ENCODE results near the gene COL12A1.

Gene COL12A1

GRCh38 chr6:75235271-75235670, 29.4 kb upstream of the COL12A1 start:
- H3K9me3 ChIP-seq (ENCODE audit: insufficient read depth, low read length), result no peaks in the 10 kb centered on the region
- no peak overlapping the region for H3K4me3 ChIP-seq (ENCODE audit: insufficient read length, low read depth)
- no peak for TF ChIP-seq ZNF274 (IDR thresholded peaks at IDR 0.05; ENCODE audit: low read depth, low read length)
- no peak for TF ChIP-seq SUZ12 (IDR thresholded peaks at IDR 0.05; ENCODE audit: extremely low read depth, insufficient read depth, insufficient read length)
- no peak for TF ChIP-seq YY1 (IDR thresholded peaks at IDR 0.05; ENCODE audit: insufficient read depth, insufficient read length)
- no peaks in the 10 kb centered on the region for H3K27me3 ChIP-seq (ENCODE audit: insufficient read depth, insufficient read length)
- no peak for DNase-seq (ENCODE audit: low read depth, low spot score)
- H3K4me1 ChIP-seq (ENCODE audit: insufficient read depth, insufficient read length), result no peaks in the 10 kb centered on the region
- H3K9ac ChIP-seq (ENCODE audit: insufficient read length, low read depth), result no peak overlapping the region
- H3K36me3 ChIP-seq (ENCODE audit: insufficient read depth, insufficient read length, low read length), result peaks cover 30% of the 10 kb centered on the region

GRCh38 chr6:75234126-75234865, 28.4 kb upstream of the COL12A1 start:
- Histone ChIP-seq H3K36me3 (ENCODE audit: insufficient read depth, insufficient read length, low read length) (peaks cover 22% of the 10 kb centered on the region), H3K27me3 (ENCODE audit: insufficient read depth, insufficient read length) (no peaks in the 10 kb centered on the region), H3K4me3 (ENCODE audit: insufficient read length, low read depth) (no peak overlapping the region), H3K4me1 (ENCODE audit: insufficient read depth, insufficient read length) (no peaks in the 10 kb centered on the region), H3K9ac (ENCODE audit: insufficient read length, low read depth) (no peak overlapping the region), H3K9me3 (ENCODE audit: insufficient read depth, low read length) (no peaks in the 10 kb centered on the region)
- no peak for DNase-seq (ENCODE audit: low read depth, low spot score)
- TF ChIP-seq YY1 (IDR thresholded peaks at IDR 0.05; ENCODE audit: insufficient read depth, insufficient read length), result no peak
- TF ChIP-seq SUZ12 (IDR thresholded peaks at IDR 0.05; ENCODE audit: extremely low read depth, insufficient read depth, insufficient read length), result no peak
- no peak for TF ChIP-seq ZNF274 (IDR thresholded peaks at IDR 0.05; ENCODE audit: low read depth, low read length)

GRCh38 chr6:75233092-75233615, 27.3 kb upstream of the COL12A1 start:
- H3K27me3 ChIP-seq (ENCODE audit: insufficient read depth, insufficient read length), result no peaks in the 10 kb centered on the region
- H3K9ac ChIP-seq (ENCODE audit: insufficient read length, low read depth), result no peak overlapping the region
- no peaks in the 10 kb centered on the region for H3K4me1 ChIP-seq (ENCODE audit: insufficient read depth, insufficient read length)
- H3K4me3 ChIP-seq (ENCODE audit: insufficient read length, low read depth), result no peak overlapping the region
- peaks cover 14% of the 10 kb centered on the region for H3K36me3 ChIP-seq (ENCODE audit: insufficient read depth, insufficient read length, low read length)
- DNase-seq (ENCODE audit: low read depth, low spot score), result no peak
- no peaks in the 10 kb centered on the region for H3K9me3 ChIP-seq (ENCODE audit: insufficient read depth, low read length)
- TF ChIP-seq YY1 (IDR thresholded peaks at IDR 0.05; ENCODE audit: insufficient read depth, insufficient read length) (no peak), SUZ12 (IDR thresholded peaks at IDR 0.05; ENCODE audit: extremely low read depth, insufficient read depth, insufficient read length) (no peak), ZNF274 (IDR thresholded peaks at IDR 0.05; ENCODE audit: low read depth, low read length) (no peak)

GRCh38 chr6:75230484-75231325, 24.9 kb upstream of the COL12A1 start:
- H3K9ac ChIP-seq (ENCODE audit: insufficient read length, low read depth), result no peak overlapping the region
- no peaks in the 10 kb centered on the region for H3K36me3 ChIP-seq (ENCODE audit: insufficient read depth, insufficient read length, low read length)
- no peaks in the 10 kb centered on the region for H3K27me3 ChIP-seq (ENCODE audit: insufficient read depth, insufficient read length)
- DNase-seq (ENCODE audit: low read depth, low spot score), result no peak
- TF ChIP-seq YY1 (IDR thresholded peaks at IDR 0.05; ENCODE audit: insufficient read depth, insufficient read length) (no peak), SUZ12 (IDR thresholded peaks at IDR 0.05; ENCODE audit: extremely low read depth, insufficient read depth, insufficient read length) (no peak), ZNF274 (IDR thresholded peaks at IDR 0.05; ENCODE audit: low read depth, low read length) (no peak)
- no peak overlapping the region for H3K4me3 ChIP-seq (ENCODE audit: insufficient read length, low read depth)
- H3K9me3 ChIP-seq (ENCODE audit: insufficient read depth, low read length), result no peaks in the 10 kb centered on the region
- no peaks in the 10 kb centered on the region for H3K4me1 ChIP-seq (ENCODE audit: insufficient read depth, insufficient read length)

GRCh38 chr6:75224303-75224926, 18.6 kb upstream of the COL12A1 start:
- no peaks in the 10 kb centered on the region for H3K9me3 ChIP-seq (ENCODE audit: insufficient read depth, low read length)
- DNase-seq (ENCODE audit: low read depth, low spot score), result no peak
- H3K9ac ChIP-seq (ENCODE audit: insufficient read length, low read depth), result no peak overlapping the region
- H3K4me1 ChIP-seq (ENCODE audit: insufficient read depth, insufficient read length), result no peaks in the 10 kb centered on the region
- no peaks in the 10 kb centered on the region for H3K36me3 ChIP-seq (ENCODE audit: insufficient read depth, insufficient read length, low read length)
- H3K27me3 ChIP-seq (ENCODE audit: insufficient read depth, insufficient read length), result no peaks in the 10 kb centered on the region
- TF ChIP-seq SUZ12 (IDR thresholded peaks at IDR 0.05; ENCODE audit: extremely low read depth, insufficient read depth, insufficient read length) (no peak), YY1 (IDR thresholded peaks at IDR 0.05; ENCODE audit: insufficient read depth, insufficient read length) (no peak)
- no peak overlapping the region for H3K4me3 ChIP-seq (ENCODE audit: insufficient read length, low read depth)

GRCh38 chr6:75223428-75223827, 17.6 kb upstream of the COL12A1 start:
- H3K36me3 ChIP-seq (ENCODE audit: insufficient read depth, insufficient read length, low read length), result no peaks in the 10 kb centered on the region
- no peak for DNase-seq (ENCODE audit: low read depth, low spot score)
- no peak overlapping the region for H3K9ac ChIP-seq (ENCODE audit: insufficient read length, low read depth)
- no peak overlapping the region for H3K4me3 ChIP-seq (ENCODE audit: insufficient read length, low read depth)
- no peaks in the 10 kb centered on the region for H3K9me3 ChIP-seq (ENCODE audit: insufficient read depth, low read length)
- no peaks in the 10 kb centered on the region for H3K4me1 ChIP-seq (ENCODE audit: insufficient read depth, insufficient read length)
- no peaks in the 10 kb centered on the region for H3K27me3 ChIP-seq (ENCODE audit: insufficient read depth, insufficient read length)
- TF ChIP-seq SUZ12 (IDR thresholded peaks at IDR 0.05; ENCODE audit: extremely low read depth, insufficient read depth, insufficient read length), result no peak
- TF ChIP-seq YY1 (IDR thresholded peaks at IDR 0.05; ENCODE audit: insufficient read depth, insufficient read length), result no peak
- TF ChIP-seq ZNF274 (IDR thresholded peaks at IDR 0.05; ENCODE audit: low read depth, low read length), result no peak
